Measurements from ENCODE around the gene ELF1.

GRCh38 chr13:40996426-40997092 lies 22.6 kb downstream of the ELF1 start:
- TF ChIP-seq, protein P1, sequence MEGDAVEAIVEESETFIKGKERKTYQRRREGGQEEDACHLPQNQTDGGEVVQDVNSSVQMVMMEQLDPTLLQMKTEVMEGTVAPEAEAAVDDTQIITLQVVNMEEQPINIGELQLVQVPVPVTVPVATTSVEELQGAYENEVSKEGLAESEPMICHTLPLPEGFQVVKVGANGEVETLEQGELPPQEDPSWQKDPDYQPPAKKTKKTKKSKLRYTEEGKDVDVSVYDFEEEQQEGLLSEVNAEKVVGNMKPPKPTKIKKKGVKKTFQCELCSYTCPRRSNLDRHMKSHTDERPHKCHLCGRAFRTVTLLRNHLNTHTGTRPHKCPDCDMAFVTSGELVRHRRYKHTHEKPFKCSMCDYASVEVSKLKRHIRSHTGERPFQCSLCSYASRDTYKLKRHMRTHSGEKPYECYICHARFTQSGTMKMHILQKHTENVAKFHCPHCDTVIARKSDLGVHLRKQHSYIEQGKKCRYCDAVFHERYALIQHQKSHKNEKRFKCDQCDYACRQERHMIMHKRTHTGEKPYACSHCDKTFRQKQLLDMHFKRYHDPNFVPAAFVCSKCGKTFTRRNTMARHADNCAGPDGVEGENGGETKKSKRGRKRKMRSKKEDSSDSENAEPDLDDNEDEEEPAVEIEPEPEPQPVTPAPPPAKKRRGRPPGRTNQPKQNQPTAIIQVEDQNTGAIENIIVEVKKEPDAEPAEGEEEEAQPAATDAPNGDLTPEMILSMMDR (IDR thresholded peaks at IDR 0.05; ENCODE audit: insufficient read depth, low read length, poor library complexity, severe bottlenecking) = no peak
- no peak for TF ChIP-seq EZH2phosphoT487 (conservative IDR thresholded peaks at IDR 0.05; ENCODE audit: low read length)

Data from SU-DHL-6 (cell line).